ENCODE results near the gene MAPK8IP3. TPM values are rescaled to one million over a fixed set of nuclear protein-coding genes. Genes with fewer than 3 reads are reported as not detected.

MAPK8IP3 gene
- total RNA-seq, 4 donors from 2014 or later = 56.0 to 206 (median 82.1) TPM

- no peak overlapping the region for H3K4me3 ChIP-seq
- 88% methylated on average over 13 of the region's 13 CpGs for WGBS
- no peak for TF ChIP-seq POLR2A (IDR thresholded peaks at IDR 0.05)
- no peak for TF ChIP-seq EP300 (IDR thresholded peaks at IDR 0.05)
- TF ChIP-seq, protein P1, sequence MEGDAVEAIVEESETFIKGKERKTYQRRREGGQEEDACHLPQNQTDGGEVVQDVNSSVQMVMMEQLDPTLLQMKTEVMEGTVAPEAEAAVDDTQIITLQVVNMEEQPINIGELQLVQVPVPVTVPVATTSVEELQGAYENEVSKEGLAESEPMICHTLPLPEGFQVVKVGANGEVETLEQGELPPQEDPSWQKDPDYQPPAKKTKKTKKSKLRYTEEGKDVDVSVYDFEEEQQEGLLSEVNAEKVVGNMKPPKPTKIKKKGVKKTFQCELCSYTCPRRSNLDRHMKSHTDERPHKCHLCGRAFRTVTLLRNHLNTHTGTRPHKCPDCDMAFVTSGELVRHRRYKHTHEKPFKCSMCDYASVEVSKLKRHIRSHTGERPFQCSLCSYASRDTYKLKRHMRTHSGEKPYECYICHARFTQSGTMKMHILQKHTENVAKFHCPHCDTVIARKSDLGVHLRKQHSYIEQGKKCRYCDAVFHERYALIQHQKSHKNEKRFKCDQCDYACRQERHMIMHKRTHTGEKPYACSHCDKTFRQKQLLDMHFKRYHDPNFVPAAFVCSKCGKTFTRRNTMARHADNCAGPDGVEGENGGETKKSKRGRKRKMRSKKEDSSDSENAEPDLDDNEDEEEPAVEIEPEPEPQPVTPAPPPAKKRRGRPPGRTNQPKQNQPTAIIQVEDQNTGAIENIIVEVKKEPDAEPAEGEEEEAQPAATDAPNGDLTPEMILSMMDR (IDR thresholded peaks at IDR 0.05) = no peak
- no peak for TF ChIP-seq POLR2AphosphoS5 (IDR thresholded peaks at IDR 0.05)
- H3K36me3 ChIP-seq = peaks cover 69% of the 10 kb centered on the region
- no peak for DNase-seq (ENCODE audit: low spot score in 2 of 2)
- H3K27ac ChIP-seq = no peak overlapping the region
- H3K9me3 ChIP-seq = no peaks in the 10 kb centered on the region
- H3K4me1 ChIP-seq = peaks cover 5% of the 10 kb centered on the region
- H3K27me3 ChIP-seq = no peaks in the 10 kb centered on the region
Observed at GRCh38 chr16:1689853-1690252, 16.1 kb upstream of the MAPK8IP3 start.

DNA sequence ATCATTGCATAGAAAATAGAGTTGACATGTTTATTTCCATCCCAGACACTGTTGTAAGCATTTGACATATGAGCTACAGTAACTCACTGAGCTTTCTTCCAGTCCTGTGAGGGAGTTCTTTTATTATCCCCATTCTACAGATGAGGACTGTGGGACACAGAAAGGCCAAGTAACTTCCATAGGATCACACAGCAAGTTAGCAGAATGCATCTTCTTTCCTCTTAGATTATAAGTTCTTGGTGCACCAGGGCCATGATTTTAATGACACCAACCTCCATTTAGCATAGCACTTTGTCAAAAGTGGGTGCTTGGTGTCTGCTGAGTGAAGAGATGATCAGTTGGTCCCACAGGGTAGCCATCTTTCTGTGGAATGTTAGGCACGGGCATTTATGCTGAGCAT is 15.2 kb upstream of the MAPK8IP3 start:
- Histone ChIP-seq H3K4me1 (peaks cover 5% of the 10 kb centered on the region), H3K27me3 (no peaks in the 10 kb centered on the region), H3K36me3 (peaks cover 65% of the 10 kb centered on the region), H3K9me3 (no peaks in the 10 kb centered on the region), H3K4me3 (no peak overlapping the region), H3K27ac (no peak overlapping the region)
- DNase-seq (ENCODE audit: low spot score in 2 of 2) = no peak
- TF ChIP-seq POLR2A (IDR thresholded peaks at IDR 0.05) (no peak), POLR2AphosphoS5 (IDR thresholded peaks at IDR 0.05) (no peak)
- TF ChIP-seq, protein P1 (IDR thresholded peaks at IDR 0.05) = no peak
- 84% methylated on average over 1 of the region's 1 CpG for WGBS

- H3K27me3 ChIP-seq = no peaks in the 10 kb centered on the region
- H3K36me3 ChIP-seq = peaks cover 61% of the 10 kb centered on the region
- H3K27ac ChIP-seq = no peak overlapping the region
- H3K9me3 ChIP-seq = no peaks in the 10 kb centered on the region
- no peak overlapping the region for H3K4me3 ChIP-seq
- no peak for DNase-seq (ENCODE audit: low spot score in 2 of 2)
- TF ChIP-seq POLR2A (IDR thresholded peaks at IDR 0.05) = no peak
- peaks cover 5% of the 10 kb centered on the region for H3K4me1 ChIP-seq
Observed at GRCh38 chr16:1691276-1691675, 14.7 kb upstream of the MAPK8IP3 start.

GRCh38 chr16:1691956-1692355 is 14.0 kb upstream of the MAPK8IP3 start:
- WGBS = 76% methylated on average over 21 of the region's 21 CpGs
- peaks cover 5% of the 10 kb centered on the region for H3K4me1 ChIP-seq

DNA sequence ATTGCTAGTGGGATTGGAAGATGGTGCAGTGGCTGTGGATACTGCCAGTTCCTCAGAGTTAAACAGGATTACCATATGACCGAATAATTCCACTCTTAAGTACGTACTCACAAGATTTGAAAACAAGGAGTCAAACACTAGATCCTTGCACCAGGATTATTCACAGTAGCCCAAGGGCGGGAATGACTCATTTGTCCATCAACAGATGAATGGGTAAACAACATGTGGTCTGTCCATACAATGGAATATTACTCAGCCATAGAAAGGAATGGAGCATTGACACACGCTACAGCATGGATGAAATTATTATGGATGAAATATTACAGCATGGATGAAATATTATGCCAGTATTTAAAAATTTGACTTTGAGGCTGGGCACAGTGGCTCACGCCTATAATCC is 9.1 kb upstream of the MAPK8IP3 start:
- H3K4me1 ChIP-seq = peaks cover 5% of the 10 kb centered on the region
- H3K4me3 ChIP-seq = no peak overlapping the region
- H3K27ac ChIP-seq = no peak overlapping the region
- 88% methylated on average over 5 of the region's 5 CpGs for WGBS
- no peaks in the 10 kb centered on the region for H3K27me3 ChIP-seq
- no peaks in the 10 kb centered on the region for H3K9me3 ChIP-seq
- no peak for TF ChIP-seq POLR2A (IDR thresholded peaks at IDR 0.05)
- TF ChIP-seq, protein P1 (IDR thresholded peaks at IDR 0.05) = no peak
- TF ChIP-seq EP300 (IDR thresholded peaks at IDR 0.05) = no peak
- TF ChIP-seq POLR2AphosphoS5 (IDR thresholded peaks at IDR 0.05) = no peak
- DNase-seq (ENCODE audit: low spot score in 2 of 2) = no peak
- H3K36me3 ChIP-seq = peaks cover 52% of the 10 kb centered on the region

More at GRCh38 chr16:1691956-1692355, 14.0 kb upstream of the MAPK8IP3 start:
- Histone ChIP-seq H3K27me3 (no peaks in the 10 kb centered on the region), H3K36me3 (peaks cover 56% of the 10 kb centered on the region), H3K4me3 (no peak overlapping the region), H3K9me3 (no peaks in the 10 kb centered on the region), H3K27ac (no peak overlapping the region)
- DNase-seq (ENCODE audit: low spot score in 2 of 2) = no peak
- no peak for TF ChIP-seq EP300 (IDR thresholded peaks at IDR 0.05)
- TF ChIP-seq, protein P1 (IDR thresholded peaks at IDR 0.05) = no peak
- no peak for TF ChIP-seq POLR2AphosphoS5 (IDR thresholded peaks at IDR 0.05)
- TF ChIP-seq POLR2A (IDR thresholded peaks at IDR 0.05) = no peak

DNA sequence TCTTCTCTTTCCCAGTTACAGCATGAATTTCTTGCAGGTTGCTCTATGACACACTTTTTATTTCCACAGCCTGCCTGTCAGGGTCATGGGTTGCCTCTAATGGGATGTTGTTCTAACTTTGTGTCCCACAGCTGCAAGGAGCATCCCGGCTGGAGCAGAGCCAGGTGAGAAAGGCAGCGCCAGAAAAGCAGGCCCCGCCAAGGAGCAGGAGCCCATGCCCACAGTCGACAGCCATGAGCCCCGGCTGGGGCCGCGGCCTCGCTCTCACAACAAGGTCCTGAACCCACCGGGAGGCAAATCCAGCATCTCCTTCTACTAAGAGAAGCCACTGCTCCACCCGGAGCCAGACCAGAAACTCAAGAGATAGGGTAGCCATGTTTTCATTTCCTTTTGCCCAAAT is 7.3 kb upstream of the MAPK8IP3 start:
- peaks cover 5% of the 10 kb centered on the region for H3K4me1 ChIP-seq
- DNase-seq (ENCODE audit: low spot score in 2 of 2) = no peak
- TF ChIP-seq POLR2A (IDR thresholded peaks at IDR 0.05) (no peak), EP300 (IDR thresholded peaks at IDR 0.05) (no peak), POLR2AphosphoS5 (IDR thresholded peaks at IDR 0.05) (no peak)
- TF ChIP-seq, protein P1 (IDR thresholded peaks at IDR 0.05) = no peak
- 91% methylated on average over 10 of the region's 10 CpGs for WGBS
- H3K9me3 ChIP-seq = no peaks in the 10 kb centered on the region
- H3K27me3 ChIP-seq = no peaks in the 10 kb centered on the region
- H3K36me3 ChIP-seq = peaks cover 37% of the 10 kb centered on the region
- H3K27ac ChIP-seq = no peak overlapping the region
- no peak overlapping the region for H3K4me3 ChIP-seq

Data from suprapubic skin (tissue), 4 donors.